ENCODE data around the gene CCDC158. TPM values are rescaled to one million over a fixed set of nuclear protein-coding genes. Genes with fewer than 3 reads are reported as not detected.
"Not testable (repeated sequence)": the region's sequence is repeated elsewhere in the genome, so short reads cannot be mapped to it uniquely, and the experiment has no call there.

CCDC158 gene
- total RNA-seq (2.3 TPM), polyA plus RNA-seq (0.23 TPM)

DNA sequence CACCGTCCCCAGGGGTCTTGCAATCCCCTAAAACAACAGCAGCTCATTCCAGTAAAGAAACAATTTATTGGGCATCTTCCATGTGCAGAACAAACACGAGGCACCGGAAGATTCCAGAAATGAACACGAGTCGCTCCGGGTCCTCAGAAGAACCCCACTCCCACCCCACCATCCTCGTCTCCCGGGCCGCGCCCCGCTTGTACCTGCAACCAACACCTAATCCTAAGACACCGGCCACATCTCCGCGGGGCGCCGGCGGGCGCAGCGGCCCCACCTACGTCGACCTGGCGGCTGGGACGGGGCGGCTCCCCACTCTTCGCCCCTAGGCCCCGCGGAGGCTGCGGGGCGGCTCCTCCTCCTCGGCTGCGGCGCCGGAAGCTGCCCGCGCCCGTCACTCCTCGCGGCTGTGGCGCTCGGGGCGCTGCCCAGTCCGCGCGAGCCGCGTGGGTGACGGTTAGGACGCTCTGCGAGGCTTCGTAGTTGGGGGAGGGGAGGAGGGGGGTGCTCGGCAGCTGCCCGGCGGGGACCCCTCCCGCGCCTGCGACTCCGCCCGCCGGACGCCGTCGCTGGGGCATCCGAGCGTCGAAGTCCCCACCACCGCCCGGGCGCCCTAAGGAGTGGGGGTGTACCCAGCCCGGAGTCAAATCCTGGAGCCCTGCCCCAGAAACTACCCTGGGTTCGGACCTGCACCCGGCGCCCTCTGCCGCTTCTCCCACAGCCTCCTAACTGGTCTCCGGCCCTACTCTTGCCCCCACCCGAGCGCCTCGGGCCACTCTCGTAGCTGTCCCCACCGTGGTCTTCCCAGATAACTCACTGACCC, at the start of gene CCDC158:
TSS of gene CCDC158 (minus strand) at position 380 of the 820 bp plus-strand sequence. CDS start 17,934 bp downstream, outside the sequence.
- no peaks in the 10 kb centered on the region for H3K4me1 ChIP-seq (ENCODE audit: insufficient read depth)
- DNase-seq (ENCODE audit: extremely low spot score): no peak
- no peak within 1 kb of the TSS for H3K27ac ChIP-seq (ENCODE audit: low read depth)
- peak within 1 kb of the TSS; percentile 41 for H3K4me3 ChIP-seq (ENCODE audit: low read depth, low read length)
- WGBS: 4% methylated on average over 77 of the region's 79 CpGs
- H3K36me3 ChIP-seq (ENCODE audit: insufficient read depth): no peaks in the 10 kb centered on the region

DNA sequence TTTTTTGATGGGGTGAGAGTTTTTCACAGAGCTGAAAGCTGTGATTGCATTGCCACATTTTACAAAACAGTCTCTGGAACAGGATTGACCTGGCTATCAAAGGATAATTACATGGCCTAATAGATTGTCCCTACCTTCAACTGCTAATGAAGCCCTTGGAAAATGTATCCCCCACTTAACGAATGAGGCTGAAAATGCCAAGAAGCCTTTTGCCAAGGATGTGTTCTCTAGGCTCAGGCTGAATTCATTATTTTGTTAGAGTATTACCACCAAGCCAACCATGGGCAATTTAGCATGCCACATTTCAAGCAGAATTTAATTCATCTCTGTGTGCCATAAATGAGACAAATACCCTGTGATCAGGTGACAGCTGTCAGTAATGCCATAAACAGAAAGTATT, 49.6 kb upstream of the CCDC158 start:
- no peak for DNase-seq (ENCODE audit: extremely low spot score)
- no peak overlapping the region for H3K4me3 ChIP-seq (ENCODE audit: low read depth, low read length)
- WGBS: 77% methylated on average over 1 of the region's 1 CpG

DNA sequence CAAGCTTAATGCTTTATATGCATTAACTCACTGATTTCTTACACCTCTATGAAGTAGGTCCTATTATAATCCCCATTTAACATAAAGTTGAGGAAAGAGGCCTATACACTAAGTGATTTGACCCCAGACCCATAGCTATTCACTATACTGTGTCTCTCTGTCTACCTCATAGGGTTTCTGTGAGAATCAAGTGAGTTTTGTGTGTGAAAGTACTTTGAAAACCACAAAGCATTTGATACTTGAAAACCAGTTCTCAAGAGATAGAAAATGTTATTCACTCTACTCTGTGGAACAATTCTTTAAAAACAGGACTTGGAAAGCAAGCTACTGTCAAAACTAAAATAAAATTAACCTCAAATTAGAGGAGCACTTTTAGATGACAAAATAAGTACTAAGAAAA, 49.1 kb upstream of the CCDC158 start:
- Histone ChIP-seq H3K27ac (ENCODE audit: low read depth) (no peak overlapping the region), H3K4me3 (ENCODE audit: low read depth, low read length) (no peak overlapping the region), H3K4me1 (ENCODE audit: insufficient read depth) (no peaks in the 10 kb centered on the region), H3K36me3 (ENCODE audit: insufficient read depth) (no peaks in the 10 kb centered on the region)
- DNase-seq (ENCODE audit: extremely low spot score): no peak

More for the DNA sequence above, 49.6 kb upstream of the CCDC158 start:
- H3K27ac ChIP-seq (ENCODE audit: low read depth): no peak overlapping the region
- H3K4me1 ChIP-seq (ENCODE audit: insufficient read depth): no peaks in the 10 kb centered on the region
- no peaks in the 10 kb centered on the region for H3K36me3 ChIP-seq (ENCODE audit: insufficient read depth)

- no peaks in the 10 kb centered on the region for H3K36me3 ChIP-seq (ENCODE audit: insufficient read depth)
- H3K4me1 ChIP-seq (ENCODE audit: insufficient read depth): no peaks in the 10 kb centered on the region
- 97% methylated on average over 2 of the region's 2 CpGs for WGBS
- DNase-seq (ENCODE audit: extremely low spot score): no peak
- H3K27ac ChIP-seq (ENCODE audit: low read depth): no peak overlapping the region
- no peak overlapping the region for H3K4me3 ChIP-seq (ENCODE audit: low read depth, low read length)
Observed at GRCh38 chr4:76463568-76463967, 42.6 kb upstream of the CCDC158 start.

GRCh38 chr4:76459291-76459723, 38.4 kb upstream of the CCDC158 start:
- no peaks in the 10 kb centered on the region for H3K36me3 ChIP-seq (ENCODE audit: insufficient read depth)
- 41% methylated on average over 11 of the region's 11 CpGs for WGBS
- no peak overlapping the region for H3K27ac ChIP-seq (ENCODE audit: low read depth)
- DNase-seq (ENCODE audit: extremely low spot score): no peak
- no peak overlapping the region for H3K4me3 ChIP-seq (ENCODE audit: low read depth, low read length)
- no peaks in the 10 kb centered on the region for H3K4me1 ChIP-seq (ENCODE audit: insufficient read depth)

- no peaks in the 10 kb centered on the region for H3K36me3 ChIP-seq (ENCODE audit: insufficient read depth)
- no peak overlapping the region for H3K4me3 ChIP-seq (ENCODE audit: low read depth, low read length)
- H3K27ac ChIP-seq (ENCODE audit: low read depth): no peak overlapping the region
- no peaks in the 10 kb centered on the region for H3K4me1 ChIP-seq (ENCODE audit: insufficient read depth)
- 68% methylated on average over 3 of the region's 3 CpGs for WGBS
- DNase-seq (ENCODE audit: extremely low spot score): no peak
Observed at GRCh38 chr4:76458825-76459224, 37.9 kb upstream of the CCDC158 start.

DNA sequence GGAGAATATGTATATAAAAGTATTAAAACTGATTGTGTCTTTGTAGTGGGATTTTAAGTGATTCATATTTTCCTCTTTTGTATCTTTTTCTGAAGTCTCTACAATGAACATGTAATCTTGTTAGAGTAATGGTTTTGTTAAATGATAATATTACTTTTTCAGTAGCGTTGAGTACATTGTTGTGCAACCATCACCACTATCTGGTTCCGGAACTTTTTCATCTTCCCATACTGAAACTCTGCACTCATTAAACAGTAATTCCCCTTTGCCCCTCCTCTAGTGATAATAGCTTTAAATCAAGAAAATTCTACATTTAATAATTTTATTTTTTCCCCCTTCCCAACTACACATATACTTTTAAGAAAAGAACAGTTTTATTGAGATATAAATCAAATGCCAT, 37.4 kb upstream of the CCDC158 start:
- no peaks in the 10 kb centered on the region for H3K4me1 ChIP-seq (ENCODE audit: insufficient read depth)
- H3K36me3 ChIP-seq (ENCODE audit: insufficient read depth): no peaks in the 10 kb centered on the region
- no peak overlapping the region for H3K4me3 ChIP-seq (ENCODE audit: low read depth, low read length)
- WGBS: 94% methylated on average over 2 of the region's 2 CpGs
- no peak overlapping the region for H3K27ac ChIP-seq (ENCODE audit: low read depth)
- no peak for DNase-seq (ENCODE audit: extremely low spot score)

DNA sequence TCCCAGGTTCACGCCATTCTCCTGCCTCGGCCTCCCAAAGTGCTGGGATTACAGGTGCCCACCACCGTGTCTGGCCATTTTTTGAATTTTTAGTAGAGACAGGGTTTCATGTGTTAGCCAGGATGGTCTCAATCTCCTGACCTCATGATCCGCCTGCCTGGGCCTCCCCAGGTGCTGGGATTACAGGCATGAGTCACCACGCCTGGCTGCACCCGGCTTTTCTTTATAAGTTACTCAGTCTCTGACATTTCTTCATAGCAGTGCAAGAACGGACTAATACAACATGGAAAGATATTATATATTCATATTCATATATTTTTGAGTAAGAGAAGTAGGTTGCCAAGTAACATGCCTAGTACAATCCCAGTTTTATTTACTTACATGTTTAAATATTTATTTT, 36.9 kb upstream of the CCDC158 start:
- Histone ChIP-seq H3K4me3 (ENCODE audit: low read depth, low read length) (no peak overlapping the region), H3K36me3 (ENCODE audit: insufficient read depth) (no peaks in the 10 kb centered on the region), H3K4me1 (ENCODE audit: insufficient read depth) (no peaks in the 10 kb centered on the region), H3K27ac (ENCODE audit: low read depth) (no peak overlapping the region)
- WGBS: 90% methylated on average over 7 of the region's 7 CpGs
- no peak for DNase-seq (ENCODE audit: extremely low spot score)

DNA sequence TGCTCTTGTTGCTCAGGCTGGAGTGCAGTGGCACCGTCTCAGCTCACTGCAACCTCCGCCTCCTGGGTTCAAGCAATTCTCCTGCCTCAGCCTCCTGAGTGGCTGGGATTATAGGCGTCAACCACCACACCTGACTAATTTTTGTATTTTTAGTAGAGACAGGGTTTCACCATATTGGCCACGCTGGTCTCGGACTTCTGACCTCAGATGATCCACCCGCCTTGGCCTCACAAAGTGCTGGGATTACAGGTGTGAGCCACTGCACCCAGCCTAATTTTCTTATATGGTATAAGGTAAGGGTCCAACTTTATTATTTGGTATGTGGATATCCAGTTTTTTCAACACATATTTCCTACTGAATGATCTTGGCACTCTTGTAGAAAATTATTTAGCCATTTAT, 33.1 kb upstream of the CCDC158 start:
- not testable (repeated sequence) for H3K4me3 ChIP-seq (ENCODE audit: low read depth, low read length); H3K36me3 ChIP-seq (ENCODE audit: insufficient read depth); DNase-seq (ENCODE audit: extremely low spot score); H3K4me1 ChIP-seq (ENCODE audit: insufficient read depth); H3K27ac ChIP-seq (ENCODE audit: low read depth)
- WGBS: 95% methylated on average over 6 of the region's 6 CpGs

DNA sequence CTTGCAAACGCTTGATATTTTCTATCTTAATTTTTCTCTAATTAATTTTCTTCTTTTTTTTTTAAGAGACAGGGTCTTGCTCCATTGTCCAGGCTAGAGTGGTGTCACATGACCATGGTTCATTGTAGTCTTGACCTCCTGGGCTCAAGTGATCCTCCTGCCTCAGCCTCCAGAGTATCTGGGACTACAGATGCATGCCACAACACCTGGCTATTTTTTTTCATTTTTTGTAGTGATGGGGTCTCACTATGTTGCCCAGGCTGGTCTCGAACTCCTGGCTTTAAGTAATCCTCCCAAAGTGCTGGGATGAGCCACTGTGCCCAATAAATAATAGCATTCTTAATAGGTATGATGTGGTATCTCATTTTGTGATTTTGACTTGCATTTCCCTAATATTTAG, 32.3 kb upstream of the CCDC158 start:
- Histone ChIP-seq H3K4me1 (ENCODE audit: insufficient read depth) (no peaks in the 10 kb centered on the region), H3K36me3 (ENCODE audit: insufficient read depth) (no peaks in the 10 kb centered on the region), H3K27ac (ENCODE audit: low read depth) (no peak overlapping the region), H3K4me3 (ENCODE audit: low read depth, low read length) (no peak overlapping the region)
- 90% methylated on average over 2 of the region's 2 CpGs for WGBS
- no peak for DNase-seq (ENCODE audit: extremely low spot score)

GRCh38 chr4:76449833-76450232, 28.9 kb upstream of the CCDC158 start:
- 63% methylated on average over 2 of the region's 2 CpGs for WGBS

DNA sequence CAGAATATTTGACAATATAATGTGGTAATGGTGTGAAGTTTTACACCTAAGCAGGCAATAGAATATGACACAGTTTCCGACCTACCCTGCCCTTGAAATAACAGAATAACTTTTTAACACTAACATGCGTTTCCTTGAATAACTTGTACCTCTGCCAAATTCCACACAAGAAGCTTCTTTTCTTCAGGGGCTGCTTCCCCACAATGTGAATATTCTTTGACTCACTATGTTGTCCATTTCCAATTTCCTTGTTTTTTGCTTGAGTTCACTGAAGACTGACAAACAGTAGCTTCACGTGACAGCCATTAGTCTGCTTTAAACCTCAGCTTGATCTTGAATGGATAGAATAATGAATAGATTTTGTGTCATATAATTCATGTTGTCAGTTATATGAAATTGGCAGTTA, 28.4 kb upstream of the CCDC158 start:
- H3K4me3 ChIP-seq (ENCODE audit: low read depth, low read length): no peak overlapping the region
- no peak for DNase-seq (ENCODE audit: extremely low spot score)
- no peak overlapping the region for H3K27ac ChIP-seq (ENCODE audit: low read depth)
- H3K4me1 ChIP-seq (ENCODE audit: insufficient read depth): no peaks in the 10 kb centered on the region
- WGBS: 48% methylated on average over 3 of the region's 3 CpGs
- H3K36me3 ChIP-seq (ENCODE audit: insufficient read depth): no peaks in the 10 kb centered on the region

More at GRCh38 chr4:76449833-76450232, 28.9 kb upstream of the CCDC158 start:
- H3K27ac ChIP-seq (ENCODE audit: low read depth): no peak overlapping the region
- no peaks in the 10 kb centered on the region for H3K4me1 ChIP-seq (ENCODE audit: insufficient read depth)
- no peak for DNase-seq (ENCODE audit: extremely low spot score)
- H3K36me3 ChIP-seq (ENCODE audit: insufficient read depth): no peaks in the 10 kb centered on the region
- H3K4me3 ChIP-seq (ENCODE audit: low read depth, low read length): no peak overlapping the region

- DNase-seq (ENCODE audit: extremely low spot score): no peak
- no peak overlapping the region for H3K27ac ChIP-seq (ENCODE audit: low read depth)
Observed at GRCh38 chr4:76448211-76448610, 27.3 kb upstream of the CCDC158 start.

GRCh38 chr4:76447393-76447851, 26.5 kb upstream of the CCDC158 start:
- no peak overlapping the region for H3K4me3 ChIP-seq (ENCODE audit: low read depth, low read length)
- 22% methylated on average over 1 of the region's 1 CpG for WGBS
- DNase-seq (ENCODE audit: extremely low spot score): no peak
- no peak overlapping the region for H3K27ac ChIP-seq (ENCODE audit: low read depth)
- H3K4me1 ChIP-seq (ENCODE audit: insufficient read depth): no peaks in the 10 kb centered on the region
- no peaks in the 10 kb centered on the region for H3K36me3 ChIP-seq (ENCODE audit: insufficient read depth)

More at GRCh38 chr4:76448211-76448610, 27.3 kb upstream of the CCDC158 start:
- Histone ChIP-seq H3K4me1 (ENCODE audit: insufficient read depth) (no peaks in the 10 kb centered on the region), H3K36me3 (ENCODE audit: insufficient read depth) (no peaks in the 10 kb centered on the region), H3K4me3 (ENCODE audit: low read depth, low read length) (no peak overlapping the region)
- 79% methylated on average over 3 of the region's 3 CpGs for WGBS
